T-helper 9 cell (primary cell): ENCODE data around the gene EIF2A.
"Not testable (repeated sequence)": the region's sequence is repeated elsewhere in the genome, so short reads cannot be mapped to it uniquely, and the experiment has no call there.

Source experiments
- DNase-seq: peaks from one replicate; pipeline ENCODE4 v3.0.0-alpha.2; 2020

The EIF2A gene

GRCh38 chr3:150603153-150603979 is 56.8 kb downstream of the EIF2A start, which contains the start of gene SELENOT:
TSS of gene SELENOT (plus strand) at chr3:150603321. CDS start at chr3:150603363, 42 bp downstream.
- DNase-seq, result peak; percentile 91

DNA sequence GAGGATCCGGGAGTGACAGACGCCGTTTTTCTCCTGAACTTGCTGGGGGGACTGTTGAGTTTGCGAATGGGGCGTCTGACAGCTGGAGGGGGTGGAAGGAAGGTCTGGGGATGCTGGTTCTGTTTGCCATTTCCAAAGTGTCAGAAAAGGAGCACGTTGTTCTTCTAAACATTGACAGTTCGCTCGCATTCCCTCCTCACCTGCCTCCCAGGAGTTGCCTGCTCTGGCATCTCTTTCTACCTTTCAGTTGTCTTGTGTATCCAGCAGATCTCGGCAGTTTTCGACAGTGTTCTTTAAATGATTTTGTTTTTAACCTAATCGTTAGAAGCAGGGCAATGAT is 57.4 kb downstream of the EIF2A start:
- no peak for DNase-seq

DNA sequence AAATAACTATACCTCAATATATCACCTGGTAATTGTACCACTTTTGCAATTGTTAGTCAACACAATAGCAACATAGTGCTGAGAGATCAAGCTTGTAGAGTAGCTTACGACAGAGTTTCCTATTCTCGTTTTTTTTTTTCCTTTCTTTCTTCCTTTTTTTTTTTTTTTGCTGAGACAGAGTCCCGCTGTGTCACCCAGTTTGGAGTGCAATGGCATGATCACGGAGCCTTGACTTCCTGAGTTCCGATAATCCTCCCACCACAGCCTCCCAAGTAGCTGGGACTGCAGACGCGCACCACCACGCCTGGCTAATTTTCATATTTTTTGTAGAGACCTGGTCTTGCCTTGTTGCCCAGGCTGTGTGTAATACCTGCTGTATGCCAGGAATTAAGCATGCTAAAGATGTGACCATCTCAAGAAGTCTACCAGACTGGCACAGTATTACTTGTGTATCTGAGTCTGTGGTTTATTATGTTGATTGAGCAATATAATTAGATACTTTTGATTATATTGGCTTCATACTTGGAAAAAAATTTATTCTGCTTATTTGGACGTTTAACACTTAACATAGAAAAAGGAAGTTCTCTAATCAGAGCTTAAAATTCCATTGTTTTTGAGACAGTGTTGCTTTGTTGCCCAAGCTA is 59.5 kb downstream of the EIF2A start:
- DNase-seq, result no peak

- no peak for DNase-seq
Measured at GRCh38 chr3:150607267-150608065, 60.9 kb downstream of the EIF2A start.

DNA sequence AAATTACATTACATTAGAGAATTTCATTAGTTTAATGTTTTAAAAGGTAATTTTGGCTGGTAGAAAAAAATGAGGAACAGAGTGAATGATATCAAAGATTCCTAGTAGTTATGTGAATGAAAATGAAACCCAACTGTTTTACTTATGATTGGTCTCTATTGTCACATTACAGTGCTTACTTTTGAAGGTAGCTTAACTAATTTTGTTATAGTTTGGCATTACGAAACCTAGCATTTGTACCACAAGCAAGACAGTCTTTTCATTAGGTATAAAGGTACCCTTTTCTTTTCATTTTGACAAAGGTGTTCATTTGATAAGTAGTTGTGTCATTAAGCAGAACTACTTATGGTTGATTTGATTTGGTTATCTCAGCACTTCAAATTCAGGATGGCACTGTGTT is 63.4 kb downstream of the EIF2A start:
- no peak for DNase-seq

DNA sequence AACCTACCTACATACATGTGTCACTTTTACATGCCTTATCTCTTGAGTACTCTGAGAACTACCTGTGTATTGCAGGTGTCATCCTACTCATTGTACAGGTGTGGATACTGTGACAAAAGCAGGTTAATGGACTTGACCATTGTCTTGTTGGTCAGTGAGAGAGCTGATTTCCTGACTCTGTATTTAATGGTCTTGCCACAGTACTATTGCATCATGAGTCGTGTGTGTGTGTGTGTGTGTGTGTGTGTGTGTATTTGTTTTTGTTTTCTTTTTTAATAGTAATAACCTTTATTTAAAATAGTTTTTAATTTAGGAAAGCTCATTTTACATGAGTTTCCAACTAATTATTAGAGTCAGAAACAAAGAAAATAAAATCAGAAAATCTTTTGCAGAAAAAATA is 64.2 kb downstream of the EIF2A start:
- no peak for DNase-seq

- DNase-seq, result no peak
Measured at GRCh38 chr3:150611666-150612065, 65.1 kb downstream of the EIF2A start.

- DNase-seq, result no peak
Measured at GRCh38 chr3:150612494-150612893, 65.9 kb downstream of the EIF2A start.

DNA sequence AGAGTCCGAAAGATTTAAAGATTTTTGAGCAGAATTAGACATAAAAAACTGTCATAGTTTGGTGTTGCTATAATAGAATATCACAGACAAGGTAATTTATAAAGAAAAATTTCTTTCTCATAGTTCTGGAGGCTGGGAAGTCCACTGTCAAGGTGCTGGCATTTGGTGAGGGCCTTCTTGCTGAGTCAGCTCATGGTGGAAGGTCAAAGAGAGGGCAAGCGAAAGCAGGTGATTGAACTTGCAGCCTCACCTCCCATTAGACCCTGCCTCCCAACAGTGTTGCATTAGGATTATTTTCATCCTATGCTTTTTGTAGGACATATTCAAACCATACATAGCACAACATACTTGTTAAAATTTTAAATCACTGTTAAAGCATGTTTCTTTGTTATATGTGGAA is 66.4 kb downstream of the EIF2A start:
- DNase-seq, result no peak

DNA sequence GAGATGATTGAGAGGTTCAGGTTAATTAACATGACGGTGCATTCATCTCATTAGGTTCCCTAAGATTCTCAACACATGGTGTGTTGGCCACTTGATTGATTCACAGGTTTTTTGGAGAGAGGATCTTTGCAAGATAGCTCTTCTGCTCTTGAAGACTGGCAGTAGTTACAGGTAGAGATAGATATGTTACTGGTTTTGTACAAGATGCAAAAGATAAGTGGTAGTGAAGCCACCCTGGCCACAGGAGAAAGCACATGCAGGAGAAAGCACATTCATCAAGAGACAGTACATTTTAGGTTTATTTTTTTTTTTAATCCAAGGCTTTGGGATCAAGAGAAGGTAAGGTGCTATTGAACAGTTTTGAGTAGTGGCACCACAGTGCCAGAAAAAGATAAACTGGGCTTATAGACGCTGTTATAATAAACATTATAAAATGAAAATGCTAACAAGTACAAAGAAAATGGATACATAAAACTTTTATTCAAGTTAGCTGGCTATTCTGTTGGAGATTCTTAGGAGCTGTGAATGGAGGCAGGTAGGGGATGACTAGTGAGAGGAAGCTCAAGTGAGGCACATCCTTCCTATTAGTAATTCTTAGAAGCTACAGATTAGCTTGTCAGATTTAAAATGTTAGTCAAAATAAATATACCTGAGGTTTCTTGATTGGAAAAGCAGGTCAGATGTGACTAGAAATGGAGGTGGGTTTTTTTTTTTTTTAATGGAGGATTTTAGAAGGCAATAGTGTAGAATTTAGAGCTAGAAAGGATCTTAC is 67.3 kb downstream of the EIF2A start:
- no peak for DNase-seq

- no peak for DNase-seq
Measured at GRCh38 chr3:150620002-150620689, 73.6 kb downstream of the EIF2A start.

DNA sequence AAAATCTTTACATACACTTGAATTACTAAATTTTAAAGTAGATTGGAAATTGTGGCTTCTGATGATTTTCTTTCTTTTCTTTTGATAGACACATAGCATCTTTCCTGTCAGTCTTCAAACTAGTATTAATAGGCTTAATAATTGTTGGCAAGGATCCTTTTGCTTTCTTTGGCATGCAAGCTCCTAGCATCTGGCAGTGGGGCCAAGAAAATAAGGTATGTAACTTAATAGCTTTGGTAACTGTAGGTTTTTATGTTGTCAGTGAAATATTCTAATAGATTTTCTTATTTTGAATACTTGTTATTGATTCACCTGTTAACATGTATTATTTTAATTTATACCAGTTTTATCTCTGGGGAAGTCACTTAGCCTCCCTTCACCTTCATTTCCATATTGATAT is 76.4 kb downstream of the EIF2A start:
- not testable (repeated sequence) for DNase-seq

GRCh38 chr3:150623945-150624344 is 77.4 kb downstream of the EIF2A start:
- no peak for DNase-seq

GRCh38 chr3:150626148-150626930 is 79.8 kb downstream of the EIF2A start:
- no peak for DNase-seq

- DNase-seq, result no peak
Measured at GRCh38 chr3:150627557-150627956, 81.0 kb downstream of the EIF2A start.

DNA sequence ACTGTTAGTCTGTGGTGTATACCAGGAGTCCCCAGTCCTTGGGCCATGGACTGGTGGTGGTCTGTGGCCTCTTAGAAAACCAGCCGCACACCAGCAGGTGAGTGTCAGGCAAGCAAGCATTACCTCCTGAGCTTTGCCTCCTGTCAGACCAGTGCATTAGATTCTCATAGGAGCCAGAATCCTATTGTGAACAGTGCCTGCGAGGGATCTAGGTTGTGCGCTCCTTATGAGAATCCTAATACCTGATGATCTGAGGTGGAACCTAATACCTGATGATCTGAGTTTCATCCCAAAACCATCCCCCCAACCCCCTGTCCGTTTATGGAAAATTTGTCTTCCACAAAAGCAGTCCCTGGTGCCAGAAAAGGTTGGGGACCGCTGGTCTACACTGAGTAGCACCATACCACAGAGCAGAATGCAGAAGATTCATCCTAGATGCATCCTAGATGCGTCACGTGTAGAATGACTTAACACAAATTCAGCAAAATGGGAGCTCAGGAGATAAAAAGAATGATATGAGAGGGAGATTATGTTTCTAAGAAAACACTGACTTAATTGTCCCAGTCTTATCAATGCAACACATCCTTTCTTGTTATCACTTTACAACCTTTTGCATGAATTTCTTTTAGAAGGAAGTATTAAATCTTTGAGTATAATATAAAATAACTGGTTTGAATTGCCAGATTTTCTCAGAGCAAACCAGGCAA is 85.1 kb downstream of the EIF2A start:
- DNase-seq, result no peak

GRCh38 chr3:150635076-150635475 is 88.5 kb downstream of the EIF2A start:
- no peak for DNase-seq

DNA sequence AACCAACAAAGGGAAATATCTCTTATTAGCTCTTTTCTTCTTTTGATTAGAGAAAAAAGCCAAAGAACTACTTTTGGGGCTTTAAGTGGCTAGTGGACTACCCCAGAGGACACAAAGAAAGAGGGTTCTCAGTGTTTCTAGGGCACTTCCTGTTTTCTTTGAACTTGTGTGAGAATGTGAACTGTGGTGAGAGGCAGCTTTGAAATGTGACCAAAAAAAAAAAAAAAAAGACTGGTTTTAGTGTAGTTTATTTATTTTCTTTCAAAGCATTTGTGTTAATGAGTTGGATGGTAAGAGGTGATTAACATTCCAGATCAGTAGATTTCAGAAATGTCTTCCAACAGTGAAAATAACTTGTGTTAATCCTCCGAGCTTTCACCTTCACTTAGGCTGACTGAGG is 88.9 kb downstream of the EIF2A start:
- DNase-seq, result no peak
